Medulla oblongata (tissue), 1 donor: Measurements from ENCODE around the gene RAD51B.

ENCODE experiments used
- DNase-seq: peaks from one replicate; pipeline ENCODE4 v3.0.0-alpha.2; 2015; ENCODE audit errors: extremely low spot score

The RAD51B gene

DNA sequence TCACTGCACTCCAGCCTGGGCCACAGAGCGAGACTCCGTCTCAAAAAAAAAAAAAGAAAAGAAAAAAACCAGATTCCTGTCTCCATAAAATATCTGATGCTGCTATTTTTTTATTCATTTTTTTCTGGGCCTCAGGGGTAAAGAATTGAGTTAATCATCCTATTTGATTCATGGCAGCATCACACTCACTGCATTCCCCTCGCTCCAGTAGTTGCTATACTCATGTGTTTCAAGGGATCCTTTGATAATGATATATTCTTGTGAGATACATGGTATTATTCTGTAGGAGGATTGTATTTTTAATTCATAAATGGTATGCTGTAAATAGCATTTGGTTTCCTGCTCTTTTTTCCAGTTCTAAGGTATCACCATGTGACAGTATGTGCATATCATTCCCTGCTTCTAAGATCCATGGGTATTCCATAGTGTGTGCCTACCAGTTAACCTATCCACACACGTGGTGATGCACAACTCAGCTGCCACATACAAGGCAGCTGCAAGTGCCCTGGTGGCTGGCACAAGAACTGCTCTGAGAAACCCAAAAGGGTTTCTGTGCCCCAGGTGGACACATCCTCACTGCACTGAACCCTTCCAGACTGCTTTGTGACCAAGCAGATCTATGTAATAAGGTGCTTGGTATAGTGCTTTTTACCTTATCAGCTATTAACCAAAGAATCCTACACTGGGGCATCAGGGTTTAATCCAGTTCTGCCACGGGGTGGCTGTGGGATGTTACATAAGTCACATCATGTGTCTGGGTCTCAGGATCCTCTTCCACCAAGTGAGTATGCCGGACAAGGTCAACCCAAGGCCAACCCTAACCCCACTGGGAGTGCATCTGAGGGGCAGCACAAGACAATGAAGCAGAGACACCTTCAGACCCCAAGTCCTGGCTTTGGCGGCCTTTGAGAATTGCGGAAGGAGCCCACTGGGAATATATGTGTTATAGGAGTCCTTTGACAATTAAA, 898.7 kb downstream of the RAD51B start:
- no peak for DNase-seq

DNA sequence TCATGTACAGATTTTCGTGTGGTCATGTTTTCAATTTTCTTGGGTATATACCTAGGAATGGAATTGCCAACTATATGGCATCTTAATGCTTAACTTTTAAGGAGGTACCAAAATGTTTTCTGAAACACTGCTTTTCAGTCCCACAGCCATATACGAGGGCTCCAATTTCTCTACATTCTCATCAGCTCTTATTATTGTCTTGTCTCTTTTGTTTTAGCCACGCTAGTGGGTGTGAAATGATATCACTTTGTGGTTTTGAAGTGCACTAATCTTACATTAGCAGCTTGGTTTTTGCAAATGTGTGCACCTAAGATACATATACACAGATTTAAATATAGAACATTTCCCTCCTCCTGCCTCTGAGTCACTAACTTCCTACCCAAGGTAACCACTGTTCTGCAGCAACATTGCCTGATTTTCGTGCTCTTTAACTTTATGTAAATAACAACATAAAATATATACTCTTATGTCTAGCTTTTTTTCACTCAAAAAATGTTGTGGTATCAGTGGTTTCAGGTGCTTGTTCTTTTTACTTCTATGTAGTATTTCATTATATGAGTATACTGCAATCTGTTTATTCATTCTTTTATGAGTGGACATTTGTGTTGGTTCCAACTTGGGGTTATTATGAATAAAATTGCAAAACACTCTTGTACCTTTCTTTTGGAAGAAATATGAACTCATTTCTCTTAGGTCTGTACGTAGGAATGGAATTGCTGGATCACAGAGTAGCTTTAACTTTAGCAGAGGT, 900.2 kb downstream of the RAD51B start:
- DNase-seq, result no peak

DNA sequence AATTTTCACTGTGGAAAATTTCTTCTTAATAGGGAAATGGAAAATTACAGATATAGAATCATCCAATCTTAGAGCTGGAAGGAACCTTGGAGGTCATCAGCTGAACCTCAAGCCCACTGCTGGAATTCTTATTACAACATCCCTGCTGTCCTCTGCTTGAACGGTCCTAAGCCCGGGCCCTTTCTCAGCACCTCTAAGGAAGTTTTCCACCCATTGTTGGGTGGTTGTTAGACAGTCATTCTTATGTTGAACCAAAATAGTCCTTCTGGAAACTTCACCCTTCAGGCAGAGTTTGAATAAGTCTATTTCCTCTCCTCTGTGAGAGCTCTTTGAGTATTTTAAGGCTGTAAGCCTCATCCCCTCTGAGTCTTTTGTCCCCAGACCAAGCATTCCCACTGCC, 902.6 kb downstream of the RAD51B start:
- DNase-seq, result no peak

DNA sequence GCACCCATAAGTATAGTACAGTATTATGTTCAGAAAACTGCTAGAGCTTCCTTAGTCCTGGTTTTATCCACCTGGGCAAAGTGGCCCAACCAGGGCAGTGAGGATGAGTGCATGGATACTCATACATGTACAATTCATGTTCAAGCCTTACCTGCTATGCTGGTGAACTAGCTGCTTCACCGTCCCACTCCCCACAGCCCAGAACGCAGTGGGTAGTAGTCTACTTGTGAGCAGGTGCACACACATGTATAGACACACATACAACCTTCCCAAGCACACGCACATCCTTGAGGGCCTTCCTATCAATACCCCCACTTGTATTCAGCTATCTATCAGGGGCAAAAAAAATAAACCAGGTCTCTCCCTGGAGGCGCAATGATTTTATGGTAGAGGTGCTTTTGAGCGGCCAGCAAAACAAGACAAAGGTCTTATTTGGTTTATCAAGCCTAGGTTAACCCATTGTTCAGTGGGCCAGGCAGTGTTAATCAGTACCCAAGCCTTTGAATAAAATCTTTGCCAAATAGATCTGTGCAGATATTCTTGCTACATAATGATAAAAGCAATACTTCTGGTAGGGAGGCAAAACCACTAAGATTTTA, 903.5 kb downstream of the RAD51B start:
- no peak for DNase-seq

DNA sequence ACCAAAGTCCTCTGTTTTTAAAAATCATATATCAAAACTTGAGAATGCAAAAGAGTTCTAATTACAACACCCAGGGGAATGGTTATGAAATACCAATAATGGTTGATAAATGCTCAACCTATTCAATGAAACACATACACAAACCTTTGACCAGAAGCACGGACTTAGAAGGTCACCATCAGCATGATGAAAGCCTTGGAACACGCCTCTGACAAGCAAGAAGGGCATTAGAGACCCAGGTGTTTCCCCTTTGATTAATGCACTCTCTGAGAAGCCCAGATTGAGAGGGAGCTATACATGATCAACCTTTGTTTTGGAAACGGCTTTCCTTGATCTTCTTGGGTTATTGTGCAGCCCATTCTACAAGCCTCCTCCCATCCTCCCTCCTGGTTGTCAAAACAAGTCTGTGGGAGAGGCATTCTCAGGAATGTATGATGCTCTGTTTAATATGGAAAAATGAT, 904.3 kb downstream of the RAD51B start:
- DNase-seq, result no peak

DNA sequence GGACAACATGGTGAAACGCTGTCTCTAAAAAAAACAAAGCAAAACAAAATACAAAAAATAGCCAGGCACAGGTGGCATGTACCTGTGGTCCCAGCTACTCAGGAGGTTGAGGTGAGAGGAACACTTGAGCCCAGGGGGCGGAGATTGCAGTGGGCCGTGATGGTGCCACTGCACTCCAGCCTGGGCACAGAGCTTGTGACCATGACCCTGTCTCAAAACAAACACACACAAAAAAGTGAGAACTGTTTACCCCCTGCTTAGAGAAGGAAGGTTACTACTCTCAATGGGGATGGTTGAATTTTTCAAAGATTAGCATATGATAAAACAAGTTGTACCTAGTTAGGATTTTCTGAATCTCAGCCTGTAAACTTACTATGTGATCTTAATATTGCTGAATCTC, 905.3 kb downstream of the RAD51B start:
- DNase-seq, result no peak

DNA sequence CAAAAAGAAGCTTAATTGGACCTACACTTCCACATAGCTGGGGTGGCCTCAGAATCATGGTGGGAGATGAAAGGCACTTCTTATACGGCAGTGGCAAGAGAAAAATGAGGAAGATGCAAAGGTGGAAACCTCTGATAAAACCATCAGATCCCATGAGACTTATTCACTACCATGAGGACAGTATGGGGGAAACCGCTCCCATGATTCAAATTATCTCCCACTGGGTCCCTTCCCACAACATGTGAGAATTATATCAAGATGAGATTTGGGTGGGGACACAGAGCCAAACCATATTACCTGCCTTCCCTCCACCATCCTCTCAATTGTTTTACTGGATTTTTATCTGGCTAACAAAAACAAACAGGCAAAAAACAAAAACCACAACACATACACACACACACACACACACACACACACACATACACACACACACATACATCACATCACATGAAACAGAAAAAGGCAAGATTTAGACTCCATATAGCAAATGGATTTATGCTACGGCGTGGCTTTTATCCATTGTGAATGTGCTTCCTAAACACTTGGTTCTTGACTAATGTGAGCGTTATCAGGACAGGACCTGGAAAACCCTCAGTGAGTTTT, 906.6 kb downstream of the RAD51B start:
- DNase-seq, result no peak

DNA sequence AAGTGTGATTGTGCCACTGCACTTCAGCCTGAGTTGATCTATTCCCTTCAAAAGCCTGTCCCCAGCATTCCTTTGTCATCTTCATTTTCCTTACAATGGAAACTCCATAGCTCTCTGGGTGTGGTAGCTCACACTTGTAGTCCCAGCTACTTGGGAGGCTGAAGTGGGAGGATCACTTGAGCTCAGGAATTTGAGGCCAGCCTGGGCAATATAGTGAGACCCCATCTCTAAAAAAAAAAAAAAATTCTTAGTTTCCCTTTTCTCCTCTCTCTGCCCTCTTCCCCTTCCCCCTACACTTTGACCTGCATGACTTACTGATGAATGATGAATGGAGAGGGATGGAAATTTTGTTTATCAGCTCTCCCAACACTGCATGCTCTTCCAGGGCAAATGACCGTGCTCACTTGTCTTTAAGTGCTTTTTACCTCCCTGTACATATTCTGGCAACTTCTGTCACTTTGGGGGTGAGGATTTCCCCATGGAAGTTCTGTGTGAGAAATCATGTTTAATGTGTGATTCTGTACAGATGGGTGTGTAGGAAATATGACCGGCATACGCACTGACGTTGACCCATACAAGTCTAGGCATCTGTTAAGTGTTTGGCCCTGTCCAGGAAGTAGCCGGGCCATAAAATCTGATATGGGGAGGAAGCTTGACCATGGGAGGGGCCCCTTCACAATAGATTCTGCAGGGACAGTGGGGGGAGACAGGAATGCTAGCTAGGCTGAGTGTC, 907.9 kb downstream of the RAD51B start:
- no peak for DNase-seq

DNA sequence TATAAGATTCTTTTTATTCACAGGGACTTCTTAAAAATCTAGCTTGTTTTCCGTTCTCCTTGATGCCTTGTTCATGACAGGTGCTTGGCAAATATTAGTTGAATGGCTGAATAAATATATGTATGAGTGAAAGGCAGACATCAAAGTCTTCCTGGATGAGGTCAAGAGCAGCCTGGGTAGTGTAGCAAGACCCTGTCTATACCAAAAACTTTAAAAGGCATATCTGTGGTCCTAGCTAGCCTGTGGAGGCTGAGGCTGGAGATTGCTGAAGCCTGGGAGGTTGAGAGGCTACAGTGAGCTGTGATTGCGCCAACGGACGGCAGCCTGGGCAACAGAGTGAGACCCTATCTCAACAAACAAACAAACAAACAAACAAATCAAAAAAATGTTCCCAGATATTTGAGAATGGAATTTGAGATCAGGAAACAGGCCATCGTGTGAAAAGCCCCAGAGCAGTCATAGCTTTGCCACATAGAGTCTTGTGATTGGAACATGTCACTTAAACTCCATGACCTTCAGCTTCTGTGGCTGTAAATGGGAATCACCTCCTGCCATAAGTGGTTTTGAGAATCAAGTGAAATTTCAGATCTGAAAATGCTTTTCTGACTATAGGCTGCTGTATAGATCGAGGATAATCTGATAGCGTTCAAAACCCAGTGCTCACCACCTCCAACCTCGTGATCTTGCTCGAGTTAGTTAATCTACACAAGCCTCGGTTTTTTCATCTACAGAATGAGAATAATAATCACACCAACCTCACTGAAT, 908.9 kb downstream of the RAD51B start:
- no peak for DNase-seq

DNA sequence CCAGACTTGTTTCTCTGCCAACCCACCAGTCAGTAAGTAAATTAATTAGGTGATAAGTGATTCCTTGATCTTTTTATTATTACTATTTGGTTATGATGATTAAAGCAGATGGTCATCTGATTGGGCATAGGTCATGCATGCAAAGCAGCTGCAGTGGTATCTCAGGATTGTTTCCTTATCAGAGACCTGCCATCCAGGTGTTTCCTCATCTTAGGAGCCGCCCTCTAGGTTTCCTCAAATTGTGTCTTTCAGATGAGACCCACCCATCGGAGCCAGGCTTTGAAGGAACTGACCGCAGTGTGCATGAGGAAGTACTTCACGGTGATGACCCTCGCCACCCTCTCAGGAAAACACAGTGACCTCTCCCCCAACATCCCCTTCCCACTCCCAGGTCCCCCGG, 910.0 kb downstream of the RAD51B start:
- no peak for DNase-seq

DNA sequence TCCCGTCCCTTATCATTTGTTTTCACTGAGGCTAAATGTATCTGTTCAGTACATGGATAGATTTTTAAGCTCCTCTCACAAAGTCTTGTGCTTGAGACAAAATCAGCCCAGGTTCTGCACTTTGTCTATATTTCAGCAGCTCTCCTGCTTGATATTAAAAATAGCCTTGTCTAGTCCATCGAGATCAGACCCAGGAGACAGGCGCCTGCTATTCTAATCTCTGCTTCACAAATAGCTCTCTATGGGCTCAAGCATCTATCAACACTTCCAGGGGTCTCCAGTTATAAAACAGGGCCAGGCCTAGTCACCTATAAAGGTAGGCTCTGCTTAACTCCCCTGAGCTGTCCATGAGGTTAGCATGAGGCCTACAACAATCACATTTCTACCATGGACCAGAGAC, 910.8 kb downstream of the RAD51B start:
- no peak for DNase-seq

DNA sequence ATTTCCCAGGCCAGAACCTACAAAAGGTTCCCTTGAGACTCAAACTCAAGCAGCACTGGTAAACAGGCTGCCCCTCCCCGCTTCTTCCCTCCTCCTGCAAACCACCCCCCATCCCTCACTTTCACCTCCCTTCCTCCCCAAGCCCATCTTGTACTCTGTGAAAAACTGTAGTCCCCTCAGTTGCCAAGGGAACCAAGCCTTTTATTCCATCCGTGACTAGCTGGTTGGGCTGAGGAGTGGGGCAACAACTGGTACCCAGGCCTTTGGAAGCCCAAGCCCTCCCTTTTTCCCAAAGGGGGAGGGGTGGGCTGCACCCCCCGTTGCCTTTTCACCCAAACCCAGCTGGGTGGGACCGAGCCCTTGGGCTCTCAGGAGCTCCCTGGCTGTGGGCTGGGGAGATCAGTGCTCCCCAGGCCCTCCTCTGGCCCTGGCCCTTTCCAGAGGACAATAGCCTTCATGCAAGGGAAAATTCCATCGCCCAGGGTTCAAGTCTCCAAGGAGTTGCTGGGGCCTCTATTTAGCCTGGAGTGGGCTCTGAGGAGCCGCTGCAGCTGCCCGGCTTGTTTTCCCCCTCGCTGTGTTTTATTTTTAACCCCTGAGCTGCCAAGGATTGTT, 911.3 kb downstream of the RAD51B start:
- DNase-seq, result peak; percentile 60

DNA sequence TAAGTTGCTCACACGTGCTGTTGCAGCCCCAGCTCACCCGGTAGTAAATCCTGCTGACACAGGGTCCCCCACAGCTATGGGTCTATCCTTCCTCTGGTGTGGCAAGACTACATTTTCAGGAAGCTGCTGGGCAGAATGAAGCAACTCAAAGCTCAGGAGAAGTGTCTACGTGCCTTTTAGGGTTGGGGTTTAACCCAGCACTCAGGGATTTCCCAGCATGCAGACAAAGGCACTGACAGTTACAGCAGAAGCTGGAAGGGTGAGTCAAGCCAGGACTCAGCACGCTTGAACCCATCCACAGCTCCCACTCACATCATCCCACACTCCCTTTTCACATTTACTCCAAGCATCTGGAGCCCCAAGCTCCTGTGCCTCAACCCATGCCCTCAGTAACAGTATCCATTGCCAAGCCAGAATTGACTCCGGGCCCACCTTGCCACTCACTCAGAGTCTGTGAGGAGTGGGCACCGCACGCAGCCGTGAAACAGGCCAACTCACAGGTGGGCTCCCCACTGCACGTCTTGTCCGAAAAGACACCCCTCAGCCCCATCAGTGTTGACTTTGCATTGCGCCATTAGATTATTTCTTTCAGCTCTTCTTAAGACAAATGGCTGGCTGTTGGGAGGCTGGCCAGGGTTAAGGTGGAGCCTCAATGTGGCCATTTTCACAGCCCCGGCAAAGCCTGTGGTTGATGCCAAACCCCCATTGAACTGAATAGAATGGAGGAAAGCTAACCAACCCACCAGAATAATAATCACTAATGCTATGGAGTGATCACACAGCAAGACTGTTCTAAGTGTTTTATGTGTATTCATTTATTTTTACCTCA, 913.7 kb downstream of the RAD51B start:
- peak; percentile 76 for DNase-seq

DNA sequence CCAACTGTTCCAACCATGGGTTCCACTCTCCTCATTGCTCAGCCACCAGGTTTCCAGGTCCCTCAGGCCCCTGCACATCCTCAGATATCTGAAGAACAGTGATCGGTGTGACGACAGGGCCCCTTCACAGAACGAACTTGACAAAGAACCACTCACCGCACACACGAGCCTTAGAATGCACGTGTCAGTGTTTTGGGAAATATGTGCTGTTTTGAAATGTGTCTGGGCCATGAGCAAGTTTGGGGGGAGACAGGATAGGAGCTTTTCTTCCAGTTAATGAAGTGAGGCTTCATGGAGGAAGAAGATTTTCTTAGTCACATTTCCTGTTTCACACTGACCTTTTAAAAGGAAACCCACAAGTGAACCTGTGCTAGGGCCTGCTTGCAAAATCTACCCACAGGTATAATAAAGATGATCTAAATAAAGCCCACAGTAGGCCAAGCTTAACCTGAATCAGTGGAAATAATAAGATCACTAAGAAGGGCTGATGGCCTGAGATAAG, 914.7 kb downstream of the RAD51B start:
- no peak for DNase-seq

DNA sequence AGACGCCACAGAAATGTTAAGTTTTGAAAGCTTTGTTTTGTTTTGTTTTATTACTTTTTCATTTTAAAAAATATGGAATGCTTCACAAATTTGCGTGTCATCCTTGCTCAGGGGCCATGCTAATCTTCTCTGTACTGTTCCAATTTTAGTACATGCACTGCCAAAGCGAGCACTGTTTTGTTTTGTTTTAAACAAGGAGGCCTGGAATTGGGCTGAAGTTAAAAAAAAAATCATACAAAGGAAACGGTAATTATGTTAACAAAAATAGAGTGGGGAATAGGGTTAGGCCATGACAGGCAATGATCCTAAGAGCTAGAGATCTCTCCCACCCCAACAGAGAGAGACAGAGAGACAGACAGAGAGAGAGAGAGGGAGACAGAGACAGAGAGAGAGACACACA, 916.3 kb downstream of the RAD51B start:
- DNase-seq, result no peak

DNA sequence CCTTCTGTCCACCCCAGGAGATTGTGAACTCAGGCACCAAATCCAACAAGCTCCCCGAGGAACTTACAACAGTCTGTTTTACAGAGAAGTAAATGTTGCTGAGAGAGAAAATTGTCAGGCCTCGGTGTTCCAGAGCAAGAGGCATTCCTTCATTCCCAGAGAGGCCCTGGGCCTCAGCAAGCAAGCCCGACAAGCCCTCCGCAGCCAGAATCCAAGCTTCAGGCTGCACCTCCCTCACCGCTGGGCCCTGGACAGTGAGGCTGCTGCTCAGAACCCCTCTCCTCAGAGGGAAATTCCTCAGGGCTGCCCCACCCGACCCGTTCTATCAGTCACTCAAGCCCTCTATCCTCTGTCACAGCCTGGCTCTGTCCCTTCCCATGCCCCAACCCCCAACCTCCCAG, 916.9 kb downstream of the RAD51B start:
- no peak for DNase-seq

DNA sequence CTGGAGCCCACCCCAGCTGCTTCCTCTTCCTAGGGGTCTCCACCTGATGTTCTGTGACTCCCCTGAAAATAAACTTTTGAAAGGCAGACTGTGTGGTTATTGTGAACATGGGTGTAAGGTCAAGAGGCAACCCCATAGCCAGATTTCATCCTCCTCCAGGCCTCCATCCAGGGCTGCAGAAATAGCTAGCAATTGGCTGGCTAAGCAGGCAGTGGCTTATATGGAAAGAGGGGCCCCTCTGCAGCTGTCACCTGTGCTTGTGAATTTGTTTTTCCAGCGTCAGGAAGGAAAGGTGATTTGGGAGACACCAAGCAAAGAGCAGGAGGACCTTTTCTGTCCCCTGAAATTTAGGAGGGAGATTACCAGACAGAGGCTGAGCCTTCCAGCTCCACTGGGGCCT, 917.5 kb downstream of the RAD51B start:
- no peak for DNase-seq

DNA sequence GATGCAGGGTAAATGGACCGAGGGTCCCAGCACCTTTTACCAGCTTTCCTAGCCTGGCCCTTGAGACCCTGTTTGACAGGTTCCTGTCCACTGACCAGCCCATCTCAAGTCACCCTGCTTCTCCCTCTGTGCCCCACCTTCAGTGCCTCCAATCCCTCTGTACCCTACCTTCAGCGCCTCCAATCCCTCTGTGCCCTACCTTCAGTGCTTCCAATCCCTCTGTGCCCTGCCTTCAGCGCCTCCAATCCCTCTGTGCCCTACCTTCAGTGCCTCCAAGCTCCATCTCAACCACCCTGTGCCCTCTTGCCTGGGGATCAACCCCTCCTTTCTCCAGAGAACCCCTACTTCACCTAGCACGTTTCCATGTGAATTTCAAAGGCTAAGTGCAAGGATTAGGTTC, 919.0 kb downstream of the RAD51B start:
- DNase-seq, result no peak

DNA sequence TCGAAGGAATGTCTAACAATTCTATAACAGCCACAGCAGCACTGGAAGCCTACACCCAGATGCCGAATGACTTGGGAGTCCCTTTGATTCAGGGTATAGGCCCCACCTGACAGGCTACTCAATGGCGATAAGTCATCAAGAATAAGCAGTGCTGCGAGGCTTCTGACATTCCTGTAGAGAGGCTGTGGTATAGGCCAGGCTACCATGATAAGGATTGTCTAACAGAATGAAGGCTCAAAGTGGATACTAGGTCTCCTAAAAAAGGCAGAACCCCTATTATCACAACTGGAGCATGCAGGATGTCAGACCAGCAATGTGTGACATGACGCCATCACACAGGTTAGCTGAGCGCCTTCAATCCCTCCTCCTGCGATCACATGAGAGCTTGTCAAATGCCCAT, 920.1 kb downstream of the RAD51B start:
- no peak for DNase-seq
